Activated CD8-positive, alpha-beta T cell treated with anti-CD3 and anti-CD28 coated beads for 36 hours (primary cell): ENCODE results near the gene PRRX2. TPM values are rescaled to one million over a fixed set of nuclear protein-coding genes. Genes with fewer than 3 reads are reported as not detected.
"Not testable (repeated sequence)": the region's sequence is repeated elsewhere in the genome, so short reads cannot be mapped to it uniquely, and the experiment has no call there.

Experiments
- ATAC-seq: fragments of 200-7000 bp; cut with Tn5 transposase; one replicate; pipeline ENCODE4 v1.10.0; 2021; ENCODE audit warnings: mild to moderate bottlenecking, moderate library complexity
- CTCF ChIA-PET: fragments of 350-600 bp; sonication (Branson Sonifier 250); formaldehyde crosslinking; loops from one replicate; lab custom pipeline; 2021; ENCODE audit warnings: antibody characterized with exemption; lab: Charles Lee
- POLR2A ChIA-PET: fragments of 350-600 bp; sonication (Branson Sonifier 250); formaldehyde crosslinking; loops from one replicate; lab custom pipeline; 2021; ENCODE audit warnings: antibody characterized with exemption; lab: Charles Lee
- DNase-seq: peaks from one replicate; pipeline ENCODE4 v3.0.0-alpha.2; 2020
- H3K27ac Mint-ChIP-seq: one replicate; pipeline ENCODE4 v1.8.0; 2021; ENCODE audit warnings: mild to moderate bottlenecking, mixed read lengths
- H3K27me3 Mint-ChIP-seq: one replicate; pipeline ENCODE4 v1.8.0; 2021; ENCODE audit warnings: mixed read lengths
- H3K36me3 Mint-ChIP-seq: one replicate; pipeline ENCODE4 v1.8.0; 2021; ENCODE audit warnings: low read depth, mixed read lengths
- H3K4me1 Mint-ChIP-seq: one replicate; pipeline ENCODE4 v1.8.0; 2021; ENCODE audit warnings: low read depth, mixed read lengths
- H3K4me3 Mint-ChIP-seq: one replicate; pipeline ENCODE4 v1.8.0; 2021; ENCODE audit warnings: mild to moderate bottlenecking, moderate library complexity, mixed read lengths
- H3K9me3 Mint-ChIP-seq: one replicate; pipeline ENCODE4 v1.8.0; 2021; ENCODE audit warnings: mixed read lengths
- intact Hi-C: fragments of 100-400 bp; cut with micrococcal nuclease; formaldehyde crosslinking; loops from one replicate; pipeline ENCODE4 v1.10.0; 2022
- total RNA-seq, 2 experiments: library from RNA; stranded (reverse); gene quantifications; one replicate each; pipeline ENCODE4 v1.2.3, GENCODE V29; 2021
- TF ChIP-seq, protein P1 (sequence below): fragments of 200-600 bp; IDR thresholded peaks from one replicate; pipeline ENCODE4 v1.8.0; 2022; ENCODE audit warnings: antibody characterized with exemption, mild to moderate bottlenecking

PRRX2 gene
- total RNA-seq, 2 experiments from 2014 or later, result 0.85 to 1.2 TPM

DNA sequence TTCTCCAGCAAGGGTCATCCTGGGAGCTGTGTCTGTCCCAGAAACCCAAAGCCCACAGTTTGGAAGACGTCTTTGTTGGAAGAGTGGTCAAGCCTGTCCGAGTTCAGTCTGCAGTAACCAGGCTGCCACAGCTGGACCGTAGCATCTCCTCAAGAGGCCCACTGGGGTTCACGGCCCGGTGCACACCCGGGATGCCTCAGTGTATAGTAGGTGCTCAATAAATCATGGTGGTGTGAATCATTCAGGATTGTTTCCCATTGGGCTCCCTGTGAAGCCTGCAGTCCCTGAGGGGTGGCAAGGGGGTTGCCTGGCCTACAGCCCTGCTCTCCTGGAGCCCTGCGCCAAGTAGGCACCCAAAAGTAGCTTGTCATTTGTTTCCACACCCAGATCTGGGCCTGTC is 10.3 kb upstream of the PRRX2 start:
- no peak for ATAC-seq

DNA sequence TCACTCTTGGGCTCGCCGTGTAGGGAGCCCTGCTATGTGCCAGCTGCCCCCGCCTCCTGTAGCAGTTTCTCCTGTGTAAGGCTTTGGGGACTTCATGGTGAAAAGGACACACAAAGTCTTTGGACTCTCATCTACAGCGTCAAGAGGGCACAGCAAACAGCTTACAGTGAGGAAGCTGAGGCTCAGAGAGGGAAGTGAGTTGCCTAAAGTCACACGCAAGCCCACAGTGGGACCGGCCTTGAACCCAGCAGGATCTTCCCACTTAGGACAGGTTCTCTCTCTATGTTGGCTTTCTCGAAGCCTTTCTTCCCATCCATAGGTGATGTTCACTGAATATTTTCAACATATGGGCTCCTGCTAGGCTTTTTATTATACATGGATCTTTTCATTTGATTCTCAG is 9.8 kb upstream of the PRRX2 start:
- CTCF ChIA-PET, result interaction anchor here (0.8 kb wide), 1 partner anchor 71 kb away, joined by 4 read pairs; no protein-coding TSS in a partner anchor

More for the DNA sequence above, 10.3 kb upstream of the PRRX2 start:
- POLR2A ChIA-PET, result no interaction called here
- H3K9me3 Mint-ChIP-seq, result no peaks in the 10 kb centered on the region
- H3K27ac Mint-ChIP-seq, result no peak overlapping the region
- no peaks in the 10 kb centered on the region for H3K36me3 Mint-ChIP-seq
- CTCF ChIA-PET, result interaction anchor here (1.3 kb wide), 1 partner anchor 72 kb away, joined by 4 read pairs; no protein-coding TSS in a partner anchor
- no peak overlapping the region for H3K4me3 Mint-ChIP-seq
- intact Hi-C loops, result no loop called here
- no peak for DNase-seq
- TF ChIP-seq, protein P1, sequence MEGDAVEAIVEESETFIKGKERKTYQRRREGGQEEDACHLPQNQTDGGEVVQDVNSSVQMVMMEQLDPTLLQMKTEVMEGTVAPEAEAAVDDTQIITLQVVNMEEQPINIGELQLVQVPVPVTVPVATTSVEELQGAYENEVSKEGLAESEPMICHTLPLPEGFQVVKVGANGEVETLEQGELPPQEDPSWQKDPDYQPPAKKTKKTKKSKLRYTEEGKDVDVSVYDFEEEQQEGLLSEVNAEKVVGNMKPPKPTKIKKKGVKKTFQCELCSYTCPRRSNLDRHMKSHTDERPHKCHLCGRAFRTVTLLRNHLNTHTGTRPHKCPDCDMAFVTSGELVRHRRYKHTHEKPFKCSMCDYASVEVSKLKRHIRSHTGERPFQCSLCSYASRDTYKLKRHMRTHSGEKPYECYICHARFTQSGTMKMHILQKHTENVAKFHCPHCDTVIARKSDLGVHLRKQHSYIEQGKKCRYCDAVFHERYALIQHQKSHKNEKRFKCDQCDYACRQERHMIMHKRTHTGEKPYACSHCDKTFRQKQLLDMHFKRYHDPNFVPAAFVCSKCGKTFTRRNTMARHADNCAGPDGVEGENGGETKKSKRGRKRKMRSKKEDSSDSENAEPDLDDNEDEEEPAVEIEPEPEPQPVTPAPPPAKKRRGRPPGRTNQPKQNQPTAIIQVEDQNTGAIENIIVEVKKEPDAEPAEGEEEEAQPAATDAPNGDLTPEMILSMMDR, result no peak
- no peaks in the 10 kb centered on the region for H3K27me3 Mint-ChIP-seq
- H3K4me1 Mint-ChIP-seq, result no peaks in the 10 kb centered on the region

DNA sequence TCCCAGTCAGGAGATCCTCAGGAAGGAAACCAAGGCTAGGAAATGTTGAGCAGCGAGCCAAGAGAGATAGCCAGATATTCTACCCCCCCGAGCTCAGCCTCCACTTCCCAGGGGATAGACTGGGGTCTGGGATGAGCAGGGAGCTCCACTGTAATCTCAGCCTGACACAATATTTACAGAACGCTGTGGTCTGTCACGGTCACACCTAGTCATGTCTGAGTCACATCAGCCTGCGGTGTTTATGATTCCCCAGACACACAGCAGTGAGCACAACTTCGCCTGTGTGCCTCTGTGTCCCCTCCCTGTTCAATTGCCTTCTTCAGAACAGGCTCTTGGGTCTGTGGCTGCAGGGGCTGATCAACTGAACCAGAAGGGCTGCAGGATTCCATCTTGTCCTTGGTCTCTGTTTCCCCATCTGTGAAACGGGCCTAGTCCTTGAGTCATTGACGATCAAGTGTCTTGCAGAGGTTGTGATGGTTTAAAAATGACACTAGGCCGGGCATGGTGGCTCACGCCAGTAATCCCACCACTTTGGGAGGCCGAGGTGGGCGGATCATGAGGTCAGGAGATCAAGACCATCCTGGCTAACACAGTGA is 8.6 kb upstream of the PRRX2 start:
- intact Hi-C loops, result no loop called here
- H3K27me3 Mint-ChIP-seq, result no peaks in the 10 kb centered on the region
- H3K4me3 Mint-ChIP-seq, result no peak overlapping the region
- TF ChIP-seq, protein P1, result no peak
- POLR2A ChIA-PET, result no interaction called here
- CTCF ChIA-PET, result interaction anchor here (0.8 to 2.1 kb wide), 2 partner anchors 70 kb away, joined by 4 to 11 read pairs; no protein-coding TSS in a partner anchor
- H3K36me3 Mint-ChIP-seq, result no peaks in the 10 kb centered on the region
- DNase-seq, result no peak
- peak; percentile 51 for ATAC-seq
- H3K27ac Mint-ChIP-seq, result no peak overlapping the region
- H3K9me3 Mint-ChIP-seq, result no peaks in the 10 kb centered on the region
- no peaks in the 10 kb centered on the region for H3K4me1 Mint-ChIP-seq

More for the DNA sequence above, 9.8 kb upstream of the PRRX2 start:
- Mint-ChIP-seq H3K4me1 (no peaks in the 10 kb centered on the region), H3K27me3 (no peaks in the 10 kb centered on the region), H3K4me3 (no peak overlapping the region), H3K27ac (no peak overlapping the region), H3K36me3 (no peaks in the 10 kb centered on the region), H3K9me3 (no peaks in the 10 kb centered on the region)
- no peak for DNase-seq
- POLR2A ChIA-PET, result interaction anchor here (0.6 to 1.1 kb wide), 2 partner anchors 16 to 42 kb away, joined by 3 read pairs; no protein-coding TSS in a partner anchor
- no peak for ATAC-seq
- TF ChIP-seq, protein P1, result no peak
- intact Hi-C loops, result no loop called here

DNA sequence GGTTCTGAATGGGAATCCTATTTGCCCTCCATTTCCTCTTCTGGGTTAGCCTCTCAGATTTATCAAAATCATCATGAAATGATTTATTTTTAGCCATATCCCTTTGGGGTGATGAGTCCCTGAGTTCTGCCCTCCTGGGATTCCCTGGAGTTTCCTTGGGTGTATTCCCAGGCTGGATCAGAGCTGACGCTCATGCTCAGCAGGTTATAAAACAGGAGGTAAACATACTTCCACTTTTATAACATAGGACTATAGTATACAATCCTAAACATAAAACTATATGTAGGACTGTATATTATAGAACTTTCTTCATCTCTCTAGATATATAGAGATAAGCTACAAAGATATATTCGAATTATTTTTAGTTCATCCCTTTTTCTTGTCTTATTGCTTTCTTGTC is 4.4 kb upstream of the PRRX2 start:
- peaks cover 6% of the 10 kb centered on the region for H3K27me3 Mint-ChIP-seq

DNA sequence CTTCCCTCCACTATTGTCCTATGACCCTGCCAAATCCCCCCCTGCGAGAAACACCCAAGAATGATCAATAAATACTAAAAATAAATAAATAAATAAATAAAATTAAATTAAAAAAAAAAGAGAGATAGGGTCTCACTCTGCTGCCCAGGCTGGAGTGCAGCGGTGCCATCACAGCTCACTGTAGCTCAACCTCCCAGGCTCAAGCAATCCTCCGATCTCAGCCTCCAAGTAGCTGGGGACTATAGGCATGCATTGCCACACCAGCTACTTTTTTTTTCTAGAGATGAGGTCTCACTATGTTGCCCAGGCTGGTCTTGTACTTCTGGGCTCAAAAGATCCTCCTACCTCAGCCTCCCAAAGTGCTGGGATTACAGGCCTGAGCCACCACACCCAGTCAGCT is 3.2 kb upstream of the PRRX2 start:
- H3K36me3 Mint-ChIP-seq, H3K27ac Mint-ChIP-seq, H3K4me1 Mint-ChIP-seq, POLR2A ChIA-PET, intact Hi-C loops, DNase-seq, ATAC-seq, H3K4me3 Mint-ChIP-seq, H3K27me3 Mint-ChIP-seq, H3K9me3 Mint-ChIP-seq: not testable (repeated sequence)
- CTCF ChIA-PET, result interaction anchor here (1.4 kb wide), 1 partner anchor 65 kb away, joined by 4 read pairs; no protein-coding TSS in a partner anchor

More for the DNA sequence above, 4.4 kb upstream of the PRRX2 start:
- no peak for ATAC-seq
- Mint-ChIP-seq H3K36me3 (no peaks in the 10 kb centered on the region), H3K27ac (no peak overlapping the region), H3K4me1 (peaks cover 7% of the 10 kb centered on the region), H3K9me3 (no peaks in the 10 kb centered on the region), H3K4me3 (no peak overlapping the region)
- ChIA-PET POLR2A (no interaction called here), CTCF (interaction anchor here (0.9 to 1.1 kb wide), 2 partner anchors 66 to 77 kb away, joined by 3 to 5 read pairs; no protein-coding TSS in a partner anchor)
- TF ChIP-seq, protein P1, result no peak
- DNase-seq, result no peak
- intact Hi-C loops, result no loop called here
